WTC11 (cell line): ENCODE results near the gene CYP24A1. TPM values are rescaled to one million over a fixed set of nuclear protein-coding genes. Genes with fewer than 3 reads are reported as not detected.

Experiments used
- ATAC-seq: fragments of 200-7000 bp; cut with Tn5 transposase; 2 replicates; pipeline ENCODE4 v1.10.0; 2021; ENCODE audit warnings: mild to moderate bottlenecking, moderate library complexity
- CTCF ChIA-PET: fragments of 300-600 bp; sonication (Branson Sonifier 250); formaldehyde crosslinking; loops from one replicate; lab custom pipeline; 2021; ENCODE audit warnings: antibody characterized with exemption; lab: Charles Lee
- POLR2A ChIA-PET: fragments of 350-600 bp; sonication (Branson Sonifier 250); formaldehyde crosslinking; loops from one replicate; lab custom pipeline; 2021; ENCODE audit warnings: antibody characterized with exemption; lab: Charles Lee
- DNase-seq: peaks from one replicate; pipeline ENCODE4 v3.0.0; 2021; ENCODE audit warnings: low spot score
- H3K27ac Mint-ChIP-seq: 2 replicates; pipeline ENCODE4 v1.8.0; 2021; ENCODE audit warnings: mixed read lengths
- H3K27me3 Mint-ChIP-seq: 2 replicates; pipeline ENCODE4 v1.8.0; 2021; ENCODE audit warnings: low read depth, mild to moderate bottlenecking, moderate library complexity, mixed read lengths
- H3K36me3 Mint-ChIP-seq: 2 replicates; pipeline ENCODE4 v1.8.0; 2021; ENCODE audit warnings: mixed read lengths
- H3K4me1 Mint-ChIP-seq: 2 replicates; pipeline ENCODE4 v1.8.0; 2022; ENCODE audit warnings: mixed read lengths
- H3K4me3 Mint-ChIP-seq: 2 replicates; pipeline ENCODE4 v1.8.0; 2021; ENCODE audit warnings: mild to moderate bottlenecking, moderate library complexity, mixed read lengths
- H3K9me3 Mint-ChIP-seq: 2 replicates; pipeline ENCODE4 v1.8.0; 2021; ENCODE audit warnings: mixed read lengths
- JUN ChIP-seq: sonication (generic); formaldehyde crosslinking; IDR thresholded peaks from 2 replicates; pipeline ENCODE4 v1.8.0; 2023; ENCODE audit warnings: mild to moderate bottlenecking, missing genetic modification reagents
- KAT7 ChIP-seq: sonication (generic); formaldehyde crosslinking; IDR thresholded peaks from 2 replicates; pipeline ENCODE4 v1.8.1; 2023; ENCODE audit warnings: missing genetic modification reagents, mild to moderate bottlenecking, borderline replicate concordance
- NFE2L1 ChIP-seq: sonication (generic); formaldehyde crosslinking; IDR thresholded peaks from 2 replicates; pipeline ENCODE4 v1.8.1; 2023; ENCODE audit warnings: missing genetic modification reagents
- NFYB ChIP-seq: sonication (generic); formaldehyde crosslinking; conservative IDR thresholded peaks from 2 replicates; pipeline ENCODE4 v1.8.0; 2022; ENCODE audit warnings: low read depth, missing genetic modification reagents
- NR1H2 ChIP-seq: sonication (generic); formaldehyde crosslinking; IDR thresholded peaks from 2 replicates; pipeline ENCODE4 v1.9.0; 2021; ENCODE audit warnings: mild to moderate bottlenecking, moderate library complexity, missing genetic modification reagents
- ZNF138 ChIP-seq: sonication (generic); formaldehyde crosslinking; conservative IDR thresholded peaks from 2 replicates; pipeline ENCODE4 v1.8.1; 2022; ENCODE audit warnings: mild to moderate bottlenecking, moderate library complexity, missing genetic modification reagents
- ZNF263 ChIP-seq: sonication (generic); formaldehyde crosslinking; IDR thresholded peaks from 2 replicates; pipeline ENCODE4 v1.8.1; 2022; ENCODE audit warnings: low read depth, mild to moderate bottlenecking, moderate library complexity, missing genetic modification reagents
- ZNF317 ChIP-seq: sonication (generic); formaldehyde crosslinking; IDR thresholded peaks from 2 replicates; pipeline ENCODE4 v1.8.1; 2023; ENCODE audit warnings: low read depth, mild to moderate bottlenecking, moderate library complexity, missing genetic modification reagents, borderline replicate concordance
- ZNF416 ChIP-seq: fragments of 250-450 bp; sonication (Bioruptor Pico); IDR thresholded peaks from 2 replicates; pipeline ENCODE4 v1.9.0; 2021; ENCODE audit warnings: mild to moderate bottlenecking, inconsistent platforms
- ZNF423 ChIP-seq: fragments of 250-450 bp; sonication (Bioruptor Pico); IDR thresholded peaks from 2 replicates; pipeline ENCODE4 v2.1.2; 2022; ENCODE audit warnings: mild to moderate bottlenecking, moderate library complexity
- total RNA-seq: library from RNA; stranded (reverse); gene quantifications from 3 replicates; pipeline ENCODE4 v1.2.3, GENCODE V29; 2021
- TF ChIP-seq, protein P1 (sequence below): fragments of 250-450 bp; sonication (Bioruptor Pico); IDR thresholded peaks from 2 replicates; pipeline ENCODE4 v1.9.0; 2021; ENCODE audit warnings: mild to moderate bottlenecking, borderline replicate concordance
- TF ChIP-seq, protein P2 (sequence below): sonication (generic); formaldehyde crosslinking; conservative IDR thresholded peaks from 2 replicates; pipeline ENCODE4 v1.8.1; 2023; ENCODE audit warnings: mild to moderate bottlenecking, low read depth, missing genetic modification reagents, moderate library complexity
- TF ChIP-seq, protein P3 (sequence below): sonication (generic); formaldehyde crosslinking; IDR thresholded peaks from 2 replicates; pipeline ENCODE4 v1.8.0; 2023; ENCODE audit warnings: mild to moderate bottlenecking, missing genetic modification reagents
- TF ChIP-seq, protein P4 (sequence below): sonication (generic); formaldehyde crosslinking; IDR thresholded peaks from 2 replicates; pipeline ENCODE4 v1.8.0; 2022; ENCODE audit warnings: mild to moderate bottlenecking, missing genetic modification reagents

Gene CYP24A1
- total RNA-seq, 1 experiment from 2014 or later, result not detected

DNA sequence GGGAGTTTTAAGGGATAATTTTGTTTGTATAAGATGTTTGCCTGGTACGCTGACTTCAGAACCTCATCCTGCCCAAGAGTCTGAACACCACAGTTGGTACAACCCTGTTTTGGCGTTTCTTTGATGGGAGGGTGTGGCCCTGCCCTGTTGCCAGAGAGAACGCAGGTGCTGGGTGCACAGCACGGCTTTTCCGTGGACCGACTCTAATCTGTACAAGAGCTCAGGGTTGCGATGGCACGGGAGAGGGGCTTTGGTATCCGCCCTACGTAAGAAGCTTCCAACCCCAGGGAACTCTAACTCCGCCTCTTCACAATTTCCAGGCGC, 1.3 kb downstream of the CYP24A1 start (continued):
- TF ChIP-seq, protein P1, sequence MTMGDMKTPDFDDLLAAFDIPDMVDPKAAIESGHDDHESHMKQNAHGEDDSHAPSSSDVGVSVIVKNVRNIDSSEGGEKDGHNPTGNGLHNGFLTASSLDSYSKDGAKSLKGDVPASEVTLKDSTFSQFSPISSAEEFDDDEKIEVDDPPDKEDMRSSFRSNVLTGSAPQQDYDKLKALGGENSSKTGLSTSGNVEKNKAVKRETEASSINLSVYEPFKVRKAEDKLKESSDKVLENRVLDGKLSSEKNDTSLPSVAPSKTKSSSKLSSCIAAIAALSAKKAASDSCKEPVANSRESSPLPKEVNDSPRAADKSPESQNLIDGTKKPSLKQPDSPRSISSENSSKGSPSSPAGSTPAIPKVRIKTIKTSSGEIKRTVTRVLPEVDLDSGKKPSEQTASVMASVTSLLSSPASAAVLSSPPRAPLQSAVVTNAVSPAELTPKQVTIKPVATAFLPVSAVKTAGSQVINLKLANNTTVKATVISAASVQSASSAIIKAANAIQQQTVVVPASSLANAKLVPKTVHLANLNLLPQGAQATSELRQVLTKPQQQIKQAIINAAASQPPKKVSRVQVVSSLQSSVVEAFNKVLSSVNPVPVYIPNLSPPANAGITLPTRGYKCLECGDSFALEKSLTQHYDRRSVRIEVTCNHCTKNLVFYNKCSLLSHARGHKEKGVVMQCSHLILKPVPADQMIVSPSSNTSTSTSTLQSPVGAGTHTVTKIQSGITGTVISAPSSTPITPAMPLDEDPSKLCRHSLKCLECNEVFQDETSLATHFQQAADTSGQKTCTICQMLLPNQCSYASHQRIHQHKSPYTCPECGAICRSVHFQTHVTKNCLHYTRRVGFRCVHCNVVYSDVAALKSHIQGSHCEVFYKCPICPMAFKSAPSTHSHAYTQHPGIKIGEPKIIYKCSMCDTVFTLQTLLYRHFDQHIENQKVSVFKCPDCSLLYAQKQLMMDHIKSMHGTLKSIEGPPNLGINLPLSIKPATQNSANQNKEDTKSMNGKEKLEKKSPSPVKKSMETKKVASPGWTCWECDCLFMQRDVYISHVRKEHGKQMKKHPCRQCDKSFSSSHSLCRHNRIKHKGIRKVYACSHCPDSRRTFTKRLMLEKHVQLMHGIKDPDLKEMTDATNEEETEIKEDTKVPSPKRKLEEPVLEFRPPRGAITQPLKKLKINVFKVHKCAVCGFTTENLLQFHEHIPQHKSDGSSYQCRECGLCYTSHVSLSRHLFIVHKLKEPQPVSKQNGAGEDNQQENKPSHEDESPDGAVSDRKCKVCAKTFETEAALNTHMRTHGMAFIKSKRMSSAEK (CRISPR knock-in tag), result no peak
- TF ChIP-seq, protein P2, sequence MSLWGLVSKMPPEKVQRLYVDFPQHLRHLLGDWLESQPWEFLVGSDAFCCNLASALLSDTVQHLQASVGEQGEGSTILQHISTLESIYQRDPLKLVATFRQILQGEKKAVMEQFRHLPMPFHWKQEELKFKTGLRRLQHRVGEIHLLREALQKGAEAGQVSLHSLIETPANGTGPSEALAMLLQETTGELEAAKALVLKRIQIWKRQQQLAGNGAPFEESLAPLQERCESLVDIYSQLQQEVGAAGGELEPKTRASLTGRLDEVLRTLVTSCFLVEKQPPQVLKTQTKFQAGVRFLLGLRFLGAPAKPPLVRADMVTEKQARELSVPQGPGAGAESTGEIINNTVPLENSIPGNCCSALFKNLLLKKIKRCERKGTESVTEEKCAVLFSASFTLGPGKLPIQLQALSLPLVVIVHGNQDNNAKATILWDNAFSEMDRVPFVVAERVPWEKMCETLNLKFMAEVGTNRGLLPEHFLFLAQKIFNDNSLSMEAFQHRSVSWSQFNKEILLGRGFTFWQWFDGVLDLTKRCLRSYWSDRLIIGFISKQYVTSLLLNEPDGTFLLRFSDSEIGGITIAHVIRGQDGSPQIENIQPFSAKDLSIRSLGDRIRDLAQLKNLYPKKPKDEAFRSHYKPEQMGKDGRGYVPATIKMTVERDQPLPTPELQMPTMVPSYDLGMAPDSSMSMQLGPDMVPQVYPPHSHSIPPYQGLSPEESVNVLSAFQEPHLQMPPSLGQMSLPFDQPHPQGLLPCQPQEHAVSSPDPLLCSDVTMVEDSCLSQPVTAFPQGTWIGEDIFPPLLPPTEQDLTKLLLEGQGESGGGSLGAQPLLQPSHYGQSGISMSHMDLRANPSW (CRISPR knock-in tag), result no peak
- TF ChIP-seq ZNF416 (CRISPR knock-in tag), result no peak
- TF ChIP-seq ZNF423 (CRISPR knock-in tag), result no peak
- TF ChIP-seq KAT7, result no peak
- TF ChIP-seq, protein P3, sequence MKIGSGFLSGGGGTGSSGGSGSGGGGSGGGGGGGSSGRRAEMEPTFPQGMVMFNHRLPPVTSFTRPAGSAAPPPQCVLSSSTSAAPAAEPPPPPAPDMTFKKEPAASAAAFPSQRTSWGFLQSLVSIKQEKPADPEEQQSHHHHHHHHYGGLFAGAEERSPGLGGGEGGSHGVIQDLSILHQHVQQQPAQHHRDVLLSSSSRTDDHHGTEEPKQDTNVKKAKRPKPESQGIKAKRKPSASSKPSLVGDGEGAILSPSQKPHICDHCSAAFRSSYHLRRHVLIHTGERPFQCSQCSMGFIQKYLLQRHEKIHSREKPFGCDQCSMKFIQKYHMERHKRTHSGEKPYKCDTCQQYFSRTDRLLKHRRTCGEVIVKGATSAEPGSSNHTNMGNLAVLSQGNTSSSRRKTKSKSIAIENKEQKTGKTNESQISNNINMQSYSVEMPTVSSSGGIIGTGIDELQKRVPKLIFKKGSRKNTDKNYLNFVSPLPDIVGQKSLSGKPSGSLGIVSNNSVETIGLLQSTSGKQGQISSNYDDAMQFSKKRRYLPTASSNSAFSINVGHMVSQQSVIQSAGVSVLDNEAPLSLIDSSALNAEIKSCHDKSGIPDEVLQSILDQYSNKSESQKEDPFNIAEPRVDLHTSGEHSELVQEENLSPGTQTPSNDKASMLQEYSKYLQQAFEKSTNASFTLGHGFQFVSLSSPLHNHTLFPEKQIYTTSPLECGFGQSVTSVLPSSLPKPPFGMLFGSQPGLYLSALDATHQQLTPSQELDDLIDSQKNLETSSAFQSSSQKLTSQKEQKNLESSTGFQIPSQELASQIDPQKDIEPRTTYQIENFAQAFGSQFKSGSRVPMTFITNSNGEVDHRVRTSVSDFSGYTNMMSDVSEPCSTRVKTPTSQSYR (CRISPR knock-in tag), result no peak
- no peak for TF ChIP-seq NR1H2 (CRISPR knock-in tag)
- TF ChIP-seq JUN (CRISPR knock-in tag), result no peak
- no peak for TF ChIP-seq NFE2L1 (CRISPR knock-in tag)
- TF ChIP-seq ZNF317 (CRISPR knock-in tag), result no peak

DNA sequence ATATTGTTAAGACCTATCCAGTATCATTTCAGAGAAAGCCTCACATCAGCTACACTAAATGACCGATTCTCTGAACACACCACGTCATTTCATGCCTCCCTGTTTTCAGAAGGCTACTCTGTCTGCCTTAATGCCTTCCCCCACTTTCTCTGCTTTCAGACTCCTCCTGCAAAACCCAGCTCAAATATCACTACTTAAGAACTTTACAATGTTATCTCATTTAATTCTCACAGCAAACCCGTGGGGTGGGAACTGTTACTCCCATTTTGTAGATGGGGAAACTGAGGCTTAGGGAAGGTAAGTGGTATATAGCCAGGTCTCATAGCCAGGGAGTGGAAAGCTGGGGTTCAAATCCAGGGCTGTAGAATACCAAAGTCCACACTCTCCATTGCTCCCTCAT, 2.8 kb downstream of the CYP24A1 start:
- ATAC-seq (no peak), DNase-seq (no peak)
- Mint-ChIP-seq H3K27me3 (peaks cover 77% of the 10 kb centered on the region), H3K4me3 (no peak overlapping the region), H3K36me3 (no peaks in the 10 kb centered on the region)
- TF ChIP-seq NFYB (CRISPR knock-in tag), result no peak
- no peak for TF ChIP-seq ZNF138 (CRISPR knock-in tag)
- TF ChIP-seq, protein P4, sequence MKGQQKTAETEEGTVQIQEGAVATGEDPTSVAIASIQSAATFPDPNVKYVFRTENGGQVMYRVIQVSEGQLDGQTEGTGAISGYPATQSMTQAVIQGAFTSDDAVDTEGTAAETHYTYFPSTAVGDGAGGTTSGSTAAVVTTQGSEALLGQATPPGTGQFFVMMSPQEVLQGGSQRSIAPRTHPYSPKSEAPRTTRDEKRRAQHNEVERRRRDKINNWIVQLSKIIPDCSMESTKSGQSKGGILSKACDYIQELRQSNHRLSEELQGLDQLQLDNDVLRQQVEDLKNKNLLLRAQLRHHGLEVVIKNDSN (CRISPR knock-in tag), result no peak
- no peak for TF ChIP-seq ZNF263 (CRISPR knock-in tag)
- TF ChIP-seq, all 79 proteins: peak for 0
- Mint-ChIP-seq H3K9me3 (no peaks in the 10 kb centered on the region), H3K27ac (no peak overlapping the region), H3K4me1 (peaks cover 28% of the 10 kb centered on the region)
- ChIA-PET POLR2A (no interaction called here), CTCF (interaction anchor here (1.7 kb wide), 1 partner anchor 68 kb away, joined by 4 read pairs; no protein-coding TSS in a partner anchor)
